GM12878 (cell line): Measurements from ENCODE around the gene EWSR1. TPM values are rescaled to one million over a fixed set of nuclear protein-coding genes. Genes with fewer than 3 reads are reported as not detected.

Experiments used
- BCL11A ChIP-seq: IDR thresholded peaks from 2 replicates; pipeline ENCODE4 v1.6.1; 2011; ENCODE audit warnings: low read depth, low read length
- CHD1 ChIP-seq: IDR thresholded peaks from 2 replicates; pipeline ENCODE4 v1.6.1; 2012; ENCODE audit warnings: low read depth, low read length, improper control_type of control experiment
- GATAD2B ChIP-seq: fragments of 450-650 bp; conservative IDR thresholded peaks from 2 replicates; pipeline ENCODE4 v1.6.1; 2017; ENCODE audit warnings: low read depth, mild to moderate bottlenecking, moderate library complexity
- KLF5 ChIP-seq: fragments of 450-650 bp; IDR thresholded peaks from 2 replicates; pipeline ENCODE4 v1.6.1; 2014; ENCODE audit warnings: mild to moderate bottlenecking; ENCODE audit not compliant: partially characterized antibody
- PAX8 ChIP-seq: fragments of 450-650 bp; IDR thresholded peaks from 2 replicates; pipeline ENCODE4 v1.6.1; 2017; ENCODE audit warnings: mild to moderate bottlenecking, moderate library complexity
- POLR2AphosphoS5 ChIP-seq: IDR thresholded peaks from 2 replicates; pipeline ENCODE4 v1.6.1; 2011; ENCODE audit warnings: mild to moderate bottlenecking, low read length, inconsistent platforms
- RB1 ChIP-seq: fragments of 450-650 bp; formaldehyde crosslinking; IDR thresholded peaks from 2 replicates; pipeline ENCODE4 v1.6.1; 2017; ENCODE audit warnings: mild to moderate bottlenecking, borderline replicate concordance
- SIX5 ChIP-seq: IDR thresholded peaks from 2 replicates; pipeline ENCODE4 v1.6.1; 2011; ENCODE audit warnings: mild to moderate bottlenecking, low read depth, low read length, moderate library complexity; ENCODE audit not compliant: severe bottlenecking
- SMC3 ChIP-seq: IDR thresholded peaks from 2 replicates; pipeline ENCODE4 v1.6.1; 2011; ENCODE audit warnings: low read length, improper control_type of control experiment, borderline replicate concordance
- ZZZ3 ChIP-seq: IDR thresholded peaks from 2 replicates; pipeline ENCODE4 v1.6.1; 2011; ENCODE audit warnings: low read depth; ENCODE audit not compliant: control insufficient read depth, insufficient read length
- polyA plus RNA-seq, 11 experiments: library from polyadenylated mRNA; depleted of rRNA in 4 of 11; unstranded in 6 of 11; stranded (reverse) in 5 of 11; fragments of >200 nt; fragmentation: Nextera tagmentation in 4 of 11; fragmentation: Illumina TruSeq in 1 of 11; extraction: Ambion mirVana in 4 of 11; extraction: Trizol in 1 of 11; gene quantifications; 1 replicate in 1 of 11; 2 replicates in 10 of 11; pipeline versions ENCODE4 v1.2.1 to v1.2.3, GENCODE V29; 2011 to 2016; ENCODE audit warnings: inconsistent platforms in 2 of 11, missing spikeins in 2 of 11, low read depth in 1 of 11
- total RNA-seq, 4 experiments: library from RNA; depleted of rRNA in 3 of 4; stranded (reverse); fragments of >200 nt in 3 of 4; fragmentation: Illumina TruSeq in 1 of 4; extraction: Trizol in 1 of 4; gene quantifications; 2 replicates each; pipeline versions ENCODE4 v1.2.1 to v1.2.3, GENCODE V29; 2013 to 2021
- TF ChIP-seq, protein P1 (sequence below): IDR thresholded peaks from 2 replicates; pipeline ENCODE4 v1.6.1; 2012; ENCODE audit warnings: improper control_type of control experiment, low read depth, low read length; ENCODE audit not compliant: insufficient replicate concordance
- TF ChIP-seq, protein P2 (sequence below): IDR thresholded peaks from 2 replicates; pipeline ENCODE4 v1.6.1; 2012; ENCODE audit warnings: low read length, inconsistent platforms
- TF ChIP-seq, protein P3 (sequence below): fragments of 450-650 bp; formaldehyde crosslinking; IDR thresholded peaks from 2 replicates; pipeline ENCODE4 v1.4.0; 2020; ENCODE audit warnings: mild to moderate bottlenecking, moderate library complexity
- TF ChIP-seq, protein P4 (sequence below): fragments of 450-650 bp; IDR thresholded peaks from 2 replicates; pipeline ENCODE4 v1.6.1; 2017; ENCODE audit warnings: mild to moderate bottlenecking

EWSR1 gene
- total and polyA plus RNA-seq, 10 of the 15 experiments (the other 5 are each of a cell fraction or from before 2014, with no cell fraction given) = 130 to 480 (median 356) TPM

DNA sequence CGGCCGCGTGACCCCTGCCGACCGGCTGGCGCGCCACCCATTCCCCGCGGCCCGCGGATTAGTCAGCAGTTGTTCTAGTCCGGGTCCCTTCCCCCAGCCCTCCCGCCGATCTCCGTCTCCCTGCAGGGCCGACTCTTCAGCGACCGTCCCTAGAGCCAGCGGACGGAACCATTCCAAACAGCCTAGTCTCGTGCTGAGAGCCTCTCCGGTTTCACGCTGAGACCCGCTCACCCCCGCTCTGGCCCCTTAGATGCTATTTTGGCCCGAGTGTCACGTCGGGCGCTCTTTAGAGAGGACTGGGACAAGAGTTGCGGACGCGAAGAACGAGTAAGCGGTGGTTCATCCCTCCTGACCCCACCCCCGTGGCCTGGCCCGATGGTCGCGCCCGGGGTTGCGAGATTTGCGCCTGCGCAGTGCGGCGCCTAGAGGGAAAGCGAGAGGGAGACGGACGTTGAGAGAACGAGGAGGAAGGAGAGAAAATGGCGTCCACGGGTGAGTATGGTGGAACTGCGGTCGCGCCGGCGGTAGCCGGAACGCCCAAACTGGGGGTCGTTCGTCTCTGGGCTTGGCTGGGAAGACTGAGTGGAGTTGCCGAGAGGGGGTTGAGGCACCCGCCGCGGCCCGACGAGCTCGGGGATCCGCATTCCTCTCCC is at the start of gene EWSR1, which contains the start of gene RHBDD3 (continued):
- TF ChIP-seq, protein P1, sequence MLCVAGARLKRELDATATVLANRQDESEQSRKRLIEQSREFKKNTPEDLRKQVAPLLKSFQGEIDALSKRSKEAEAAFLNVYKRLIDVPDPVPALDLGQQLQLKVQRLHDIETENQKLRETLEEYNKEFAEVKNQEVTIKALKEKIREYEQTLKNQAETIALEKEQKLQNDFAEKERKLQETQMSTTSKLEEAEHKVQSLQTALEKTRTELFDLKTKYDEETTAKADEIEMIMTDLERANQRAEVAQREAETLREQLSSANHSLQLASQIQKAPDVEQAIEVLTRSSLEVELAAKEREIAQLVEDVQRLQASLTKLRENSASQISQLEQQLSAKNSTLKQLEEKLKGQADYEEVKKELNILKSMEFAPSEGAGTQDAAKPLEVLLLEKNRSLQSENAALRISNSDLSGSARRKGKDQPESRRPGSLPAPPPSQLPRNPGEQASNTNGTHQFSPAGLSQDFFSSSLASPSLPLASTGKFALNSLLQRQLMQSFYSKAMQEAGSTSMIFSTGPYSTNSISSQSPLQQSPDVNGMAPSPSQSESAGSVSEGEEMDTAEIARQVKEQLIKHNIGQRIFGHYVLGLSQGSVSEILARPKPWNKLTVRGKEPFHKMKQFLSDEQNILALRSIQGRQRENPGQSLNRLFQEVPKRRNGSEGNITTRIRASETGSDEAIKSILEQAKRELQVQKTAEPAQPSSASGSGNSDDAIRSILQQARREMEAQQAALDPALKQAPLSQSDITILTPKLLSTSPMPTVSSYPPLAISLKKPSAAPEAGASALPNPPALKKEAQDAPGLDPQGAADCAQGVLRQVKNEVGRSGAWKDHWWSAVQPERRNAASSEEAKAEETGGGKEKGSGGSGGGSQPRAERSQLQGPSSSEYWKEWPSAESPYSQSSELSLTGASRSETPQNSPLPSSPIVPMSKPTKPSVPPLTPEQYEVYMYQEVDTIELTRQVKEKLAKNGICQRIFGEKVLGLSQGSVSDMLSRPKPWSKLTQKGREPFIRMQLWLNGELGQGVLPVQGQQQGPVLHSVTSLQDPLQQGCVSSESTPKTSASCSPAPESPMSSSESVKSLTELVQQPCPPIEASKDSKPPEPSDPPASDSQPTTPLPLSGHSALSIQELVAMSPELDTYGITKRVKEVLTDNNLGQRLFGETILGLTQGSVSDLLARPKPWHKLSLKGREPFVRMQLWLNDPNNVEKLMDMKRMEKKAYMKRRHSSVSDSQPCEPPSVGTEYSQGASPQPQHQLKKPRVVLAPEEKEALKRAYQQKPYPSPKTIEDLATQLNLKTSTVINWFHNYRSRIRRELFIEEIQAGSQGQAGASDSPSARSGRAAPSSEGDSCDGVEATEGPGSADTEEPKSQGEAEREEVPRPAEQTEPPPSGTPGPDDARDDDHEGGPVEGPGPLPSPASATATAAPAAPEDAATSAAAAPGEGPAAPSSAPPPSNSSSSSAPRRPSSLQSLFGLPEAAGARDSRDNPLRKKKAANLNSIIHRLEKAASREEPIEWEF = no peak
- peak; percentile 82; the same call in 1 of the 2 replicates for TF ChIP-seq PAX8
- TF ChIP-seq RB1 = peak; percentile 80; the same call in 1 of the 2 replicates
- TF ChIP-seq, protein P2, sequence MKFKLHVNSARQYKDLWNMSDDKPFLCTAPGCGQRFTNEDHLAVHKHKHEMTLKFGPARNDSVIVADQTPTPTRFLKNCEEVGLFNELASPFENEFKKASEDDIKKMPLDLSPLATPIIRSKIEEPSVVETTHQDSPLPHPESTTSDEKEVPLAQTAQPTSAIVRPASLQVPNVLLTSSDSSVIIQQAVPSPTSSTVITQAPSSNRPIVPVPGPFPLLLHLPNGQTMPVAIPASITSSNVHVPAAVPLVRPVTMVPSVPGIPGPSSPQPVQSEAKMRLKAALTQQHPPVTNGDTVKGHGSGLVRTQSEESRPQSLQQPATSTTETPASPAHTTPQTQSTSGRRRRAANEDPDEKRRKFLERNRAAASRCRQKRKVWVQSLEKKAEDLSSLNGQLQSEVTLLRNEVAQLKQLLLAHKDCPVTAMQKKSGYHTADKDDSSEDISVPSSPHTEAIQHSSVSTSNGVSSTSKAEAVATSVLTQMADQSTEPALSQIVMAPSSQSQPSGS = no peak
- TF ChIP-seq, protein P3, sequence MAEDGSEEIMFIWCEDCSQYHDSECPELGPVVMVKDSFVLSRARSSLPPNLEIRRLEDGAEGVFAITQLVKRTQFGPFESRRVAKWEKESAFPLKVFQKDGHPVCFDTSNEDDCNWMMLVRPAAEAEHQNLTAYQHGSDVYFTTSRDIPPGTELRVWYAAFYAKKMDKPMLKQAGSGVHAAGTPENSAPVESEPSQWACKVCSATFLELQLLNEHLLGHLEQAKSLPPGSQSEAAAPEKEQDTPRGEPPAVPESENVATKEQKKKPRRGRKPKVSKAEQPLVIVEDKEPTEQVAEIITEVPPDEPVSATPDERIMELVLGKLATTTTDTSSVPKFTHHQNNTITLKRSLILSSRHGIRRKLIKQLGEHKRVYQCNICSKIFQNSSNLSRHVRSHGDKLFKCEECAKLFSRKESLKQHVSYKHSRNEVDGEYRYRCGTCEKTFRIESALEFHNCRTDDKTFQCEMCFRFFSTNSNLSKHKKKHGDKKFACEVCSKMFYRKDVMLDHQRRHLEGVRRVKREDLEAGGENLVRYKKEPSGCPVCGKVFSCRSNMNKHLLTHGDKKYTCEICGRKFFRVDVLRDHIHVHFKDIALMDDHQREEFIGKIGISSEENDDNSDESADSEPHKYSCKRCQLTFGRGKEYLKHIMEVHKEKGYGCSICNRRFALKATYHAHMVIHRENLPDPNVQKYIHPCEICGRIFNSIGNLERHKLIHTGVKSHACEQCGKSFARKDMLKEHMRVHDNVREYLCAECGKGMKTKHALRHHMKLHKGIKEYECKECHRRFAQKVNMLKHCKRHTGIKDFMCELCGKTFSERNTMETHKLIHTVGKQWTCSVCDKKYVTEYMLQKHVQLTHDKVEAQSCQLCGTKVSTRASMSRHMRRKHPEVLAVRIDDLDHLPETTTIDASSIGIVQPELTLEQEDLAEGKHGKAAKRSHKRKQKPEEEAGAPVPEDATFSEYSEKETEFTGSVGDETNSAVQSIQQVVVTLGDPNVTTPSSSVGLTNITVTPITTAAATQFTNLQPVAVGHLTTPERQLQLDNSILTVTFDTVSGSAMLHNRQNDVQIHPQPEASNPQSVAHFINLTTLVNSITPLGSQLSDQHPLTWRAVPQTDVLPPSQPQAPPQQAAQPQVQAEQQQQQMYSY (CRISPR knock-in tag) = peak; percentile 29; the same call in 1 of the 2 replicates
- peak; percentile 44 for TF ChIP-seq SIX5
- peak; percentile 99 for TF ChIP-seq CHD1
- peak; percentile 100 for TF ChIP-seq KLF5
- TF ChIP-seq SMC3 = no peak
- peak; percentile 95 for TF ChIP-seq POLR2AphosphoS5
- TF ChIP-seq BCL11A = 0 out of 2 replicates have a peak, but pooled peaks have one; percentile 36
- no peak for TF ChIP-seq ZZZ3
- TF ChIP-seq GATAD2B = no peak; the same call in 1 of the 2 replicates
- TF ChIP-seq, protein P4, sequence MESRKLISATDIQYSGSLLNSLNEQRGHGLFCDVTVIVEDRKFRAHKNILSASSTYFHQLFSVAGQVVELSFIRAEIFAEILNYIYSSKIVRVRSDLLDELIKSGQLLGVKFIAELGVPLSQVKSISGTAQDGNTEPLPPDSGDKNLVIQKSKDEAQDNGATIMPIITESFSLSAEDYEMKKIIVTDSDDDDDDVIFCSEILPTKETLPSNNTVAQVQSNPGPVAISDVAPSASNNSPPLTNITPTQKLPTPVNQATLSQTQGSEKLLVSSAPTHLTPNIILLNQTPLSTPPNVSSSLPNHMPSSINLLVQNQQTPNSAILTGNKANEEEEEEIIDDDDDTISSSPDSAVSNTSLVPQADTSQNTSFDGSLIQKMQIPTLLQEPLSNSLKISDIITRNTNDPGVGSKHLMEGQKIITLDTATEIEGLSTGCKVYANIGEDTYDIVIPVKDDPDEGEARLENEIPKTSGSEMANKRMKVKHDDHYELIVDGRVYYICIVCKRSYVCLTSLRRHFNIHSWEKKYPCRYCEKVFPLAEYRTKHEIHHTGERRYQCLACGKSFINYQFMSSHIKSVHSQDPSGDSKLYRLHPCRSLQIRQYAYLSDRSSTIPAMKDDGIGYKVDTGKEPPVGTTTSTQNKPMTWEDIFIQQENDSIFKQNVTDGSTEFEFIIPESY = peak; percentile 27; the same call in 1 of the 2 replicates
